Thyroid gland (tissue), 4 donors: ENCODE data around the gene ATL2. TPM values are rescaled to one million over a fixed set of nuclear protein-coding genes. Genes with fewer than 3 reads are reported as not detected.

Experiments
- DNase-seq, 2 donors: peaks; one replicate each; pipeline ENCODE4 v3.0.0-alpha.2; 2019
- H3K27ac ChIP-seq, 3 donors: fragments of 200-600 bp; sonication (generic); 1 replicate in 2 of 3; 2 replicates in 1 of 3; pipeline ENCODE4 v1.5.1; 2016 to 2019; ENCODE audit warnings: mild to moderate bottlenecking in 1 of 3, moderate library complexity in 1 of 3
- H3K27me3 ChIP-seq: fragments of 200-600 bp; sonication (generic); one replicate; pipeline ENCODE4 v1.5.1; 2019
- H3K36me3 ChIP-seq, 2 donors: fragments of 200-600 bp; sonication (generic); one replicate each; pipeline ENCODE4 v1.5.1; 2016 to 2019
- H3K4me1 ChIP-seq, 2 donors: fragments of 200-600 bp; sonication (generic); one replicate each; pipeline ENCODE4 v1.5.1; 2017 to 2019
- H3K4me3 ChIP-seq, 3 donors: fragments of 200-600 bp; sonication (generic); replicated peaks in 1 of 3; 1 replicate in 2 of 3; 2 replicates in 1 of 3; pipeline ENCODE4 v1.5.1; 2016; ENCODE audit warnings: mild to moderate bottlenecking in 1 of 3
- H3K9me3 ChIP-seq: fragments of 200-600 bp; sonication (generic); one replicate; pipeline ENCODE4 v1.5.1; 2017
- POLR2A ChIP-seq, 2 donors: fragments of 450-650 bp; IDR thresholded peaks; one replicate each; pipeline ENCODE4 v1.6.1; 2017; ENCODE audit warnings: antibody characterized with exemption in 2 of 2, mild to moderate bottlenecking in 2 of 2, moderate library complexity in 1 of 2
- WGBS, 2 donors: methylation state at CpG; one replicate each; pipeline ENCODE4 v1.1.5; 2017; 5-methylcytosine and 5-hydroxymethylcytosine counted together
- intact Hi-C: fragments of 100-400 bp; cut with DNase I; formaldehyde crosslinking; loops from one replicate; pipeline ENCODE4 v1.15.1; 2023
- total RNA-seq, 4 donors: library from RNA; depleted of rRNA; stranded (reverse); fragments of >200 nt; gene quantifications; one replicate each; pipeline ENCODE4 v1.2.3, GENCODE V29; 2016
- TF ChIP-seq, protein P1 (sequence below), 6 experiments: fragments of 200-600 bp in 3 of 6; fragments of 450-650 bp in 3 of 6; sonication (generic) in 3 of 6; IDR thresholded peaks; one replicate each; pipeline ENCODE4 v1.5.1; 2016 to 2019; ENCODE audit warnings: antibody characterized with exemption in 6 of 6, mild to moderate bottlenecking in 2 of 6, inconsistent platforms in 1 of 6, moderate library complexity in 1 of 6

ATL2 gene
- total RNA-seq, 4 donors from 2014 or later = 126 to 267 (median 146) TPM

DNA sequence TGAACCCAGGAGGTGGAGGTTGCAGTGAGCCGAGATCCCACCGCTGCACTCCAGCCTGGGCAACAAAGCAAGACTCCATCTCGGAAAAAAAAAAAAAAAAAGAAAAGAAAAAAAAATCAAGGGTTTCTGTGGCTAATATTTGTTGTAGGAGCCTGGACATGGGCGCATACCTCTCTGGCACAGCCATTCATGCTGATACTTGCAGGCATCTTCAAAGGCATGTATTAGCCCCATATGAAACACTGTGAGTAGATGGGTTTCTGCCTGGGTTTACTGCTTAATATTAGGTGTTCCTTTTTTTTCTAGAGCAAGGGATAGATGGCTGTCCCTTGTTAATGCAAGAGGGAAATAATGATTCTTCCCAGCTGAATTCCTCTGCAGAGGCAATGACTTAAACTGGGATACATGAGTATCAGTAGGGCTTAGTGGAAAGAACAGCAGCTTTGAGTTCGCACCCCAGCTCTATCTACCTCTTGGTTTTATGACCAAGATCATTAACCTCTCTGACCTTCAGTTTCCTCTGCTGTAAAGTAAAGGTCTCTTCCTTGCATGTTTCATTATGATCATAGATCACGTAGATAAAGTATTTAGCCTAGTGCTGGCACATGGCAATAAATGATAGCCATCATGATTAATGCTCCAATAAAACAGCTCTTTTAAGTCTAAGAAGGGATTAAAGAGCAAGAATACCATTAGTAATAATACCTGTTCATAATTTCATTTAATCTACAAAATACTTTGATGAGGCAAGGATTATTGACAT lies 4.5 kb upstream of the ATL2 start:
- H3K4me1 ChIP-seq = peaks cover 0 to 5% of the 10 kb centered on the region in 2 donors
- no peak for TF ChIP-seq POLR2A (IDR thresholded peaks at IDR 0.05)
- TF ChIP-seq, protein P1, sequence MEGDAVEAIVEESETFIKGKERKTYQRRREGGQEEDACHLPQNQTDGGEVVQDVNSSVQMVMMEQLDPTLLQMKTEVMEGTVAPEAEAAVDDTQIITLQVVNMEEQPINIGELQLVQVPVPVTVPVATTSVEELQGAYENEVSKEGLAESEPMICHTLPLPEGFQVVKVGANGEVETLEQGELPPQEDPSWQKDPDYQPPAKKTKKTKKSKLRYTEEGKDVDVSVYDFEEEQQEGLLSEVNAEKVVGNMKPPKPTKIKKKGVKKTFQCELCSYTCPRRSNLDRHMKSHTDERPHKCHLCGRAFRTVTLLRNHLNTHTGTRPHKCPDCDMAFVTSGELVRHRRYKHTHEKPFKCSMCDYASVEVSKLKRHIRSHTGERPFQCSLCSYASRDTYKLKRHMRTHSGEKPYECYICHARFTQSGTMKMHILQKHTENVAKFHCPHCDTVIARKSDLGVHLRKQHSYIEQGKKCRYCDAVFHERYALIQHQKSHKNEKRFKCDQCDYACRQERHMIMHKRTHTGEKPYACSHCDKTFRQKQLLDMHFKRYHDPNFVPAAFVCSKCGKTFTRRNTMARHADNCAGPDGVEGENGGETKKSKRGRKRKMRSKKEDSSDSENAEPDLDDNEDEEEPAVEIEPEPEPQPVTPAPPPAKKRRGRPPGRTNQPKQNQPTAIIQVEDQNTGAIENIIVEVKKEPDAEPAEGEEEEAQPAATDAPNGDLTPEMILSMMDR (IDR thresholded peaks at IDR 0.05) = no peak
- no peaks in the 10 kb centered on the region for H3K27me3 ChIP-seq
- no peak overlapping the region for H3K27ac ChIP-seq
- no peaks in the 10 kb centered on the region for H3K9me3 ChIP-seq
- intact Hi-C loops = no loop called here
- WGBS, 2 donors = 96% methylated on average over 6 of the region's 6 CpGs
- H3K4me3 ChIP-seq = no peak overlapping the region
- no peak for DNase-seq
- H3K36me3 ChIP-seq = no peaks in the 10 kb centered on the region

DNA sequence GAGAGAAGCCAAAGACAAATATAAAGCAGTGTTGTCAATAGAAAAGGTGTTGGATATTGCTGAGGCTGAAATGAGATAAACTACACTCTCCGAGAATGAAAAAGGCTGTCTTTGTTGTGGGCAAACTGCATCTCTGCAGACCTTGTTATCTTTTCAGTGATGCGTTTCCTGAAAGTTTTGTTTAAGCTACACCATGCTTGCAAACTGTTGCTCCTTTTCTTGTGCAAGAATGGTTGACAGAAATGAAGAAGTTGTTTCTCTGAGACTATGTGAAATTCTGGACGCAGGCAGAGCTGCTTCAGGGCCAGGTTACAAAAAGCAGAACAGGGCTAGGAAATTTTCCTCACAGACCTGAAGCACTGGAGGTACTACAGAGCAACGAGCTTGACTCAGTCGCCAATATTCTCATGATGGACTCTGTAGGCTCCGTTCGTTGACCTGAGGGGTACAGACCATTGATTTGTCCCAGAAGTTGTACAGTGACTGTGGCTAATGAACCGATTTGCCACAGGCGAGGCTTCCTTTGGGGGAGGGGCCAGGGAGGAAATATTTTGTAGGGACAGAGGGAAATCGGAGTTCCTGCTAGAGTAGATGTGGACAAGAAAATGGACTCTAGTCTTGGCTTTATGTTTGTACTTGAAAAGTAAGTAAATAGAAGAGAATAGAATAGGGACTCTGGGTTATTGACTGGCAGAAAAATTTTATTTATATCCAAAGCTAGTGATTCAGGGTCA lies 3.5 kb upstream of the ATL2 start:
- no peaks in the 10 kb centered on the region for H3K36me3 ChIP-seq
- no peak overlapping the region for H3K27ac ChIP-seq
- H3K4me1 ChIP-seq = peaks cover 0 to 5% of the 10 kb centered on the region in 2 donors
- no peaks in the 10 kb centered on the region for H3K9me3 ChIP-seq
- no peaks in the 10 kb centered on the region for H3K27me3 ChIP-seq
- no peak for TF ChIP-seq POLR2A (IDR thresholded peaks at IDR 0.05)
- TF ChIP-seq, protein P1 (IDR thresholded peaks at IDR 0.05) = no peak
- WGBS, 2 donors = 51 to 54% methylated on average over 10 of the region's 10 CpGs
- H3K4me3 ChIP-seq = no peak overlapping the region
- intact Hi-C loops = no loop called here
- no peak for DNase-seq

DNA sequence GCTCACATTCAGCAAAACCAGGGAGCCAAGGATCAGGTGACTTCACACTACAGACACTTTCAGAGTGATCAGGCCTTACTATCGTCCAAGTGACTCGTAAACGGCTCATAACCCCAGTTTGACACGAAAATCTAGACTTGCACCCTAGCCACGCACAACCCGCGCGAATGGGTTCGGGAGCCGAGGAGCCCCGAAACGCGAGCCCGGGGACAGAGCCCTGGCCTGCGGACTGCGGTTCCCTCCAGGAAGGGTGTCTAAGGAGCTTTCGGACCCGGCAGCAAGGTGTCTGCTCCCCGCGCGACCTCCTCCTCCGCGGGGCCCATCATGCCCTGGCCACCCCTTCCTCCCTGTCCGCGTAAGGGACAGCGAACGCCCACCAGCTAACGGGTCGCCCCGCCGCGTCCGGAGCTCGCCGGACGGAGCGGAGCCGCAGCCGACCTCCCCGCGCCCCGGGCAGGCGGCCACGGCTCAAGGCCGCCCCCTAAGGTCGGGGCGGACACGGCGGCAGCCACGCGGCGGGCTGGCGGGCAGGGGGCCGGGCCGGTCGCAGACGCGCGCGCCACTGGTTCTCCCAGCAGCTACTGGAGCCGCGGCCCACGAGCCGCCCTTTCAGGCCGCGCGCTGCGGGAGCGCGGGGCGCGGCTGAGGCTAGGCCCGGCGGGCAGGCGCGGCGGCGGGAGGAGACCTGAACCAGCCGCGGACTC lies 575 bp downstream of the ATL2 start:
- Histone ChIP-seq H3K9me3 (no peaks in the 10 kb centered on the region), H3K4me1 (peaks cover 22 to 38% of the 10 kb centered on the region in 2 donors), H3K36me3 (no peaks in the 10 kb centered on the region), H3K4me3 (peak overlapping the region; percentile 74 to 91 (median 84)), H3K27ac (peak overlapping the region; percentile 97 to 99 (median 98)), H3K27me3 (no peaks in the 10 kb centered on the region)
- TF ChIP-seq POLR2A (IDR thresholded peaks at IDR 0.05) = no peak
- TF ChIP-seq, protein P1 (IDR thresholded peaks at IDR 0.05) = peak in 3 of 6 experiments; percentile 65 to 85 (median 72)
- peak; percentile 67 to 68 for DNase-seq
- intact Hi-C loops = loop anchor here (10.0 kb wide), 1 partner anchor 88 kb away; no protein-coding TSS in a partner anchor
- 1% methylated on average over 14 to 17 of the region's 80 CpGs for WGBS, 2 donors

DNA sequence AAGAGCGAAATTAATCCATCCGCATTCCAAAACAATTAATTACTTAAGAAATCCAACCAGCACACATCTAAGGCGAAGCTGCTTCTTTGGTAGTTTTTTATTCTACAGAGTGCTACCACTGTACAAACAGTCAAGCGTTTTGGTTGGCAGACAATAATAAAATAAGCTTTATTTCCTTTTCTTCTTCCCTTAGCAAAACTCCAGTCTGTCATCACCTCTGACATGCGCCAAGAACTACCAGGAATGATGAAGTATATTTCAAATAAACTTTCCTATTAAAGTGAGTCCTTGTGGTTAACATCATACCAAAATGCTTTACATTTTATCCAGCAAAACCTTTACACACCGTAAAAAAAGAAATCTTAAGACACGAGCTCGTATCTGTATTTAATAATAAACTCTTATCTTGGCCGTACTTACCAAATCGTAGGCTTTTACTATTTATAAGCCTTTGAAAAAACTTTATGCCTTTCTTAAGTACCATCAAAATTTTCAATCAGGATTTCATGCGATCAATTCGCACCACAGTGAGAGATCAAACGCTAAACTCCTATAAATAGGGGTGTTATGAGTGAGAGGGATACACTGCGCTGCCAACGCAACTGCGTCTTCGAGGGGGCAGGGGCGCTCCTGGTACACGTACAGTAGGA lies 1.3 kb downstream of the ATL2 start:
- H3K36me3 ChIP-seq = no peaks in the 10 kb centered on the region
- intact Hi-C loops = loop anchor here (10.0 kb wide), 1 partner anchor 89 kb away; no protein-coding TSS in a partner anchor
- H3K4me1 ChIP-seq = peaks cover 29 to 45% of the 10 kb centered on the region in 2 donors

More for the DNA sequence above, 1.3 kb downstream of the ATL2 start:
- Histone ChIP-seq H3K9me3 (no peaks in the 10 kb centered on the region), H3K4me3 (peak overlapping the region; percentile 74 to 91 (median 84)), H3K27ac (peak overlapping the region; percentile 97 to 99 (median 98)), H3K27me3 (no peaks in the 10 kb centered on the region)
- no peak for TF ChIP-seq POLR2A (IDR thresholded peaks at IDR 0.05)
- TF ChIP-seq, protein P1 (IDR thresholded peaks at IDR 0.05) = no peak
- peak; percentile 76 to 78 for DNase-seq
- WGBS, 2 donors = 4 to 7% methylated on average over 19 of the region's 19 CpGs
